Astrocyte (in vitro differentiated cells and primary cell): ENCODE measurements around the gene CCT8L2.
A peak's percentile ranks its signal among the peaks of the same experiment; 100 is the strongest.

Experiments used
- CTCF ChIP-seq: IDR thresholded peaks from 2 replicates; pipeline ENCODE4 v1.5.1; 2011; ENCODE audit warnings: low read depth, mild to moderate bottlenecking, inconsistent platforms, low read length, moderate library complexity; ENCODE audit not compliant: insufficient read depth
- EZH2 ChIP-seq: IDR thresholded peaks from 2 replicates; pipeline ENCODE4 v1.6.1; 2012; ENCODE audit warnings: mild to moderate bottlenecking, low read length, inconsistent platforms; ENCODE audit not compliant: insufficient read depth

GRCh38 chr22:16601437-16602223, 9.0 kb upstream of the CCT8L2 start:
- TF ChIP-seq CTCF (no peak), EZH2 (peak; percentile 9)
